Uterus (tissue), 2 donors: ENCODE results near the gene INPP4A.

ENCODE experiments used
- CTCF ChIP-seq, 4 experiments: fragments of 200-600 bp in 2 of 4; fragments of 450-650 bp in 2 of 4; sonication (generic) in 2 of 4; IDR thresholded peaks; one replicate each; pipeline ENCODE4 v1.5.1; 2016 to 2019; ENCODE audit warnings: antibody characterized with exemption in 4 of 4, mild to moderate bottlenecking in 2 of 4, moderate library complexity in 1 of 4
- POLR2A ChIP-seq, 2 donors: fragments of 450-650 bp; IDR thresholded peaks; one replicate each; pipeline ENCODE4 v1.6.1; 2016; ENCODE audit warnings: antibody characterized with exemption in 2 of 2, mild to moderate bottlenecking in 1 of 2, moderate library complexity in 1 of 2

GRCh38 chr2:98583816-98584618 lies 139.4 kb downstream of the INPP4A start:
- TF ChIP-seq CTCF (IDR thresholded peaks at IDR 0.05) = no peak
- no peak for TF ChIP-seq POLR2A (IDR thresholded peaks at IDR 0.05)
